ENCODE results near the gene CGNL1.

CGNL1 gene

DNA sequence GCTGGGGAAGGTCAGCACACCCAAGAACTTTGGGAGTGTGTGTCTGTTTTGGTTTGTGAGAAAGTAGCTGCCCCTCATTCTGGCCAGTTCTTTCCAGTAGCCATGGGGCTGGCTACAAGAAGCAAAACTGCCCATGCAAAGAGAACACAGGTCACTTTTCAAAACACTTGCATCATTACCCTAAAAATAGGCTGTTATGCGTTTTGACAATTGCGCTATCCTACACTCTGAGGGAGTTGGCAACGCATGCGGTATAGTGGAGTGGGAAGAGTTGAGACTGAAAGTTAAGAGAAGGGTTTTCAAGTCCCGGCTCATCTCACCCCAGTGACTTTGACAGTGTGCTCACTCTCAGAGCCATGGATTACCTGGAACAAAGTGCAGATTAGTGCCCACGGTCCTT lies 173.6 kb downstream of the CGNL1 start:
- in situ Hi-C loops (cut with MboI; ENCODE audit: low pct_unique_long_range_greater_than_20kb, low sequenced_read_pairs), result no loop called here
- DNase-seq, result no peak

- in situ Hi-C loops (cut with MboI; ENCODE audit: low pct_unique_long_range_greater_than_20kb, low sequenced_read_pairs), result no loop called here
- DNase-seq, result no peak
These were observed 174.3 kb downstream of the CGNL1 start for GRCh38 chr15:57550640-57551039.

DNA sequence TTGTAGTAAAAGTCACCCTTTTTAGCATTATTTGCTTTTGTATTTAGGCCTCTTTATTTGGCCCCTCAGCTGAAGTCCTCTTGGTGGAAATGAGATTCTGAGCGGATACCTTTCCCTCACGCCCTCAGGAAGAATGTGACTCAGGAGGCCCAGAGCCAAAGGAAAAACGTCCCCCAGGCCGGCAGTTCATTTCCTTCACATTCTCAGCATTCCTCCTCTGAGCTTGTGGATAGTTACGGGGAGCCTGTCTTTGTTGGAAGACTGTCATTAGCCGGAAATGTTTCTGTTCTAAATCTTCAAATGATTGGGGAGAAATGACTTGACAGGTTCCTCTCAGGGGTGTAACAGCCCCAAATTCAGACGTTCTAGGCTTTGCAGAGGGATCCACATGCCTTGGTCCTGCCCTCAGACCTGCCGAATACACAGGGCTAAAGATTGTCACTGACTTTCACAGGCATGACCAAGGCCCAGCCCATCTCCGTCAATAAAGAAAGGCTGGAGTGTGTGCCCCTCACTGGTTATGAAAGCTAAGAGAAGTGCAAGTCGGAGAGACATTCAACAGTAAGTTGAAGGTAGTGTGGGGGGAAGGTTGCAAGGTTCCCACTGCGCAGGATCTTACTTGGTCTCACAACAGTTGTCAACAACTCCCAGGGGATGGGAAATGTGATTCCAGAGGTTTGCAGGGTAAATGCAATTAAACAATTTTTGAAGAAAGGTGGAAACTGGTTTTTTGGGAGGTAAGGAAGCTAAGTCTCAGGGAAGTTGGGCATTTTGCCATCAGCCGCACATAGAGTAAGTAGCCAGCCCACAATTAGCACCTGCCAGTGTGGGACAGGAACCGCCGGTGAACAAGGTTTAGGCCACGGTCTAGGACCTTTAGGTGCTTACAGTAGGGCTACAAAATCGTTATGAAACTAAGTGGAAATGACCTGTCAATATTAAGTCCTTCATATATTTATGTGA lies 175.7 kb downstream of the CGNL1 start:
- no peak for DNase-seq
- in situ Hi-C loops (cut with MboI; ENCODE audit: low pct_unique_long_range_greater_than_20kb, low sequenced_read_pairs), result no loop called here

DNA sequence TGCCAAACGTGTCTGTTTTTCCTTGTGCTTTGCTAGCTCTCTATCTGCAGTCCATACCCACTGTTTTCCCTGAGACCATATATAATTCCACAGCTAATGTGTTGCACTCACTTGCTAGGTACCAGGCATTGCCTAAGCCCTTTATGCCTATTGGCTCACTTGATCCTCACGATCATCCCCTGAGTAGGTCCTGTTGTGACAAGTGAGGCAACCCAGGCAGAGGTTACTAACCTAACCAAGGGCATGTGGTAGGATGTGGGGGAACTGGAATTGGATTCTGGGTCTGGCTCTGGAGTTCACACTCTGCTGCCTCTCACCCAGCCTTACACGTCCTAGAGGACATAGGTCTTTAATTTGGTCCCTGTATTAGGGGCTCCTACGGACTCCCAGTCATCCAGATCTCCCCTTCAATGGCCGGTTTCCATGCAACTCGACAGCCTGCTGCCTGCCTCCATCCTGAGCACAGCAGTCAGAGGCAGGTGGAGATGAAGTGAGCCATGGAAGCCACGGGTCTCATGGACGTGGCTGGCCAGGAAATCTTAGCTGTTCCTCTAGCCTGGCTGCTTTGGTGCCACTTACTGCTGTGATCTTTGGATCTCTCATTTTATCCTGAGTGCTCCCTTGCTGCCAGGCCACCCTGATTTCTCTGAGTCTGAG lies 176.5 kb downstream of the CGNL1 start:
- no peak for DNase-seq
- in situ Hi-C loops (cut with MboI; ENCODE audit: low pct_unique_long_range_greater_than_20kb, low sequenced_read_pairs), result no loop called here

DNA sequence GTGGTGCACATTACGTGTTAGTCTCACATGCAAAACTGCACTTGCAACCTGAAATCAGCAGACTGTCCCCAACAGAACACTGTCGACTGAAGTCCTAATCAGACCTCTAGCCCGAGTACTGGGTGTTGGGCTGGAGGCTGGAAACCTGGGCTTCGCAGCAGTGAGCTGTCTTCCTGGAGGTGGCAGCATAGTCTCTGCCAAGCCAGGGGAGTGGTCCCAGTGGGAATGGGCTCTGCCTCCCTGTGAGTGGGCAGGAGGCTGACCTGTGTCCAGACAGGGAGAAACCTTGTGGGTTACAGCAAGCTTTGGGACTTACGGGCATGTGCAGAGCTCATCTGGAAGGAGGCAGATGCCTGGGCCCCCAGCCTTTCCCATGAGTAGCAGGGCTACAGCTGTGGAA lies 177.2 kb downstream of the CGNL1 start:
- DNase-seq, result no peak
- in situ Hi-C loops (cut with MboI; ENCODE audit: low pct_unique_long_range_greater_than_20kb, low sequenced_read_pairs), result no loop called here

DNA sequence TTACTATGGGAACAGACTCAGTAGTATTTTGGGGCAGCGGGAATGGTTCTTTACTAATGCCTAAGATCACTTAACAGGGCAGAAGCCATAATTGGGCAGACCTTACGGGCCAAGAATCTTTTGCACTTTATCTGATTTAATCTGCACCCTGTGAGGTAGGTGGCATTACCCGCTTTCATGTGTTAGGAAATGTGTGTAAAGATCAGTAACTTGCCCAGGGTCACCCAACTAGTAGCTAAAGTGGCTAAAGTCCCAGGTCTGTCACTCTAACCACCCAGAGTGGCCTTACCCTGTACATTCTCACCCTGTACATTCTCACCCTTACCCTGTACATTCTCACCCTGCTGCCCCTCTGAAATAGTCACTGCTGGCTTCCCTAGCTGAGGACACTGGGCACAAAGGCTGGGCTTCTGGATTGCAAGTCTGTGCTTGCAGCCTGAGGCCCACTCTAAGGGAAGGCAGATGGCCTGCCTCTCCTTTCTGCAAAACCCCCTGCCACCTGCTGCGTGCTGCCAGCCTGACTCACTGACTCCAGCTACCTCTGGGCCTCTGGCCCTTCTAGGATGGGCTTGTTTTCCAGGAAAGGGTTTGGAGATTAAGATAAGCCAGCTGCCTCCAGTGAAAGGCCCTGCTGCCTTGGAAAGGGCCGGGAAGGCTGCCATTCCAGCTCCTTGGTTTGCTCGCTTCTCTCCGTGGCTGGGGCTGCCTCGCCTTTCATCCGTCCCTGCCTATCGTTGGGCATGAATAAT lies 177.9 kb downstream of the CGNL1 start:
- in situ Hi-C loops (cut with MboI; ENCODE audit: low pct_unique_long_range_greater_than_20kb, low sequenced_read_pairs), result no loop called here
- no peak for DNase-seq

DNA sequence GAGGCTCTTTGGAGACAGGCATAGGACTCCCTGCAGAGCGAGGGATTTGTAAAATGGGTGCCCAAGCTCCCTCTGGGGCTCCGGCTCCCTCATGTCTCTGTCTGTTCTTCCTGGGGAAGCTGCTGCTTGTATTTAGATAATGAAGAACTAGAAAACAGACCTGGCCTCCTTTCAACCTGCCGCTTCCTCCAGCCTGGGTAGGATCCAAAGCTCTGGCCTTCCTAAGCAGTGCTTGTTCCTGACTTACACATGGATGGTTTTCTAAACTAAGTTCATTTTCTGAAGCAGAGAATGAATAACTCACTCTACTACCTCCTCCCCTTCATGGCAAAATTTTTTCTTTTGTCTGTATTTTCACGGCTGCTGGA lies 178.5 kb downstream of the CGNL1 start:
- no peak for DNase-seq
- in situ Hi-C loops (cut with MboI; ENCODE audit: low pct_unique_long_range_greater_than_20kb, low sequenced_read_pairs), result no loop called here

GRCh38 chr15:57555270-57555669 lies 179.0 kb downstream of the CGNL1 start:
- no peak for DNase-seq
- in situ Hi-C loops (cut with MboI; ENCODE audit: low pct_unique_long_range_greater_than_20kb, low sequenced_read_pairs), result no loop called here

GRCh38 chr15:57556040-57556439 lies 179.7 kb downstream of the CGNL1 start:
- in situ Hi-C loops (cut with MboI; ENCODE audit: low pct_unique_long_range_greater_than_20kb, low sequenced_read_pairs), result no loop called here
- no peak for DNase-seq

- in situ Hi-C loops (cut with MboI; ENCODE audit: low pct_unique_long_range_greater_than_20kb, low sequenced_read_pairs), result no loop called here
- no peak for DNase-seq
These were observed 181.0 kb downstream of the CGNL1 start for GRCh38 chr15:57557267-57557666.

GRCh38 chr15:57557810-57558209 lies 181.5 kb downstream of the CGNL1 start:
- DNase-seq, result no peak
- in situ Hi-C loops (cut with MboI; ENCODE audit: low pct_unique_long_range_greater_than_20kb, low sequenced_read_pairs), result no loop called here

DNA sequence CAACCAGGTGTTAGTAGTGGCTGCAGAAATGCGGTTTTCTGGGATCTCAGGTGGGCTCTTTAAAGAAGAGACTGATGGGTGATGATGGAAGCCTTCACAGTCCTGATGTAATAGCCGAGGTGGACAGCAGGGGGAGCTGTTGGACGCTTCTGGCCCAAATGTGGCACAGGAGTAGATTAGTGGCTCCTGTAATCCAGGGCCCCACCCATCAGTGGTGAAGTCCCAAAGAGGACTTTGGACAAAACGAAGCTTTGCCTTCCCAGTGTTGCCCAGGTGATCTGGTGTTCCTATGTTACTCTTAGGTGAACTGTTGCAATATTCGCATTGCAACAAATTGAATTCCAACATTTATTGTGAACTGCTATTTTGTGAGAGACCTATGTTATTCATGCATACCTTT lies 183.6 kb downstream of the CGNL1 start:
- peak; percentile 67 for DNase-seq
- in situ Hi-C loops (cut with MboI; ENCODE audit: low pct_unique_long_range_greater_than_20kb, low sequenced_read_pairs), result no loop called here

DNA sequence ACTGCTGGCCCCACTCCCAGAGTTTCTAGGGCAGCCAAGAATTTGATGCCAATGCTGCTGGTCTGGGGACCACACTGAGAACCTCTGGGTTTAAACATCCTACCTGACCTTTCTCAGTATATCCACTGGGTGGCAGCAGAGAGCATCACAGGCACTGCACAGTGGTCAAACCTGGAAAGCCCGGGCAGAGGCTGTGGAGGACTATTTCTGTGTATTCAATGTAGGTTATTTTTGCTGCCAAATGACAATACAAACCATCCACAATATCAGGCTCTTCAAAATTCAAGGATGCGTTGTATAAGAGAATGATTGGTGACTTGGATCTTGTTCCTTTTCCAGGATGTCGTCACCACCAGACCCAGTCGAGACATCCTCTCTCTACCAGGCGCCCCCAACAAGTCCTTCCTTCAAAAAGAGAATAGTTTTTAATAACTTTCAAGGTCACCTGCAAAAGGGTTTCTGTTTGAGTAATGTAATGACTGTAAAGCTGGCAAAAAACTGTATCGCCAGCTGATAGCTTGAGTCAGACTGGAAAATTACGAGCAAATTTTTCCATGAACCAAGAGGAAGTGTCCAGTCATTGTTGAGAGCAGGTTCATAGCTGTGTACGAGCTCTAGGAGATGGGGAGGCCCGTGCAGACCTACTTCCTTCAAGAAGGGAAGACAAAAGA lies 184.9 kb downstream of the CGNL1 start:
- in situ Hi-C loops (cut with MboI; ENCODE audit: low pct_unique_long_range_greater_than_20kb, low sequenced_read_pairs), result no loop called here
- DNase-seq, result peak; percentile 66

GRCh38 chr15:57562196-57562769 lies 186.0 kb downstream of the CGNL1 start:
- DNase-seq, result no peak
- in situ Hi-C loops (cut with MboI; ENCODE audit: low pct_unique_long_range_greater_than_20kb, low sequenced_read_pairs), result no loop called here

DNA sequence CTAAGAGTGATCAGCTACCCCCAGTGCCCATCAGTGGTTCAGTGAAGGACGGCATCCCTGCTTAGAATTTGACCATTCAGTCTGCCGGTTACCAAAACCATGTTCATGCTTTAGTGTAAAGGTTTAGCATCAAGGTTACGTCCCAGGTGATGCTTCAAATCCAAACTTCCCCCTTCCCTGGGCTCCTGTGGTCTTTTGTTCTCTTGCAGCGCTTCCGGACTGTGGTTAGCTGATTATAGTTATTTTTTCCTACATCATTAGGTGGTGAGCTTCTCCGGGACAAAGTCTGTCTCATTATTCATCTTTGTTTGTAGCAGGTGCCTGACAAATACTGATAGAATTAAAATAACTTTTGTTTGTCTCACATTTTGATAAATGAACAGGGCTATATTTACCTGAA lies 187.1 kb downstream of the CGNL1 start:
- peak; percentile 23 for DNase-seq
- in situ Hi-C loops (cut with MboI; ENCODE audit: low pct_unique_long_range_greater_than_20kb, low sequenced_read_pairs), result no loop called here

DNA sequence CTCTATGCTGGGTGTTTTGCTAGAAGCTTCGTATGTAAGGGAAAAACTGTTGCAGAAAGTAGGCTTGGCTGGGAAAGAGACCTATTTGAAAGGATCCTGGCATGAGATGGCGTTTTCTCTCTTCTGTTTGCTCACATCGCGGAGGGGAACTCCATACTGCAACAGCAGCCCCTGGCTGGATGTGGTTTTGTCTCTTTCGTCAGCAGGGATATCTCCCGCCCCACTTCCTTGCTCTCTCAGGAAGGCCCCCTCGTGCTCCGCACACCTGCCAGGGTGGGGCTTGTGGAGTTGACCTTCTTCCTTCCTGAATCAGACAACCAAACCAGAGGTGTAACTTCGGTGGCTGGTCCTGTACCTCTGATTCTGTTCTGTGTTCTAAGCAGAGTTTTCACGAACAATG lies 189.0 kb downstream of the CGNL1 start:
- peak; percentile 26 for DNase-seq
- in situ Hi-C loops (cut with MboI; ENCODE audit: low pct_unique_long_range_greater_than_20kb, low sequenced_read_pairs), result no loop called here

GRCh38 chr15:57566834-57567233 lies 190.5 kb downstream of the CGNL1 start:
- in situ Hi-C loops (cut with MboI; ENCODE audit: low pct_unique_long_range_greater_than_20kb, low sequenced_read_pairs), result no loop called here
- no peak for DNase-seq

DNA sequence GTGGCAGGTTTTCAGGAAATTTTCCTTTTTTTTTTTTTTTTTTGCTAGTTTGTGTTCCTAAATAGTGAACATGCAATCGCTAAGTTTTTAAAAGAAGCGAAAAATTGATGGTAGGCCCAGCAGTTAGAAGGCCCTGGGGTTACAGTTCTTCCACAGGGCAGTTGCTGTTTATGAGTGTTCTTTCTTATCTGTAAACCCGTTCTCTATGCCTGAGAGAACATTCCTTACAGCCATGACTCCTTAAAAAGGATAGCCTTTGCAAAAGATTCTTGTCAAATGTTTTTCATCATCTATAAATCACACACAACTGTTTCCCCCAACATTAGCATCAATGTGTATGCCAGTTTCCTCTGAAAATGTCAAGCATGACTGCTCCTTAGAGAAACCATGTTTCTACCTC lies 191.6 kb downstream of the CGNL1 start:
- in situ Hi-C loops (cut with MboI; ENCODE audit: low pct_unique_long_range_greater_than_20kb, low sequenced_read_pairs), result no loop called here
- DNase-seq, result no peak

DNA sequence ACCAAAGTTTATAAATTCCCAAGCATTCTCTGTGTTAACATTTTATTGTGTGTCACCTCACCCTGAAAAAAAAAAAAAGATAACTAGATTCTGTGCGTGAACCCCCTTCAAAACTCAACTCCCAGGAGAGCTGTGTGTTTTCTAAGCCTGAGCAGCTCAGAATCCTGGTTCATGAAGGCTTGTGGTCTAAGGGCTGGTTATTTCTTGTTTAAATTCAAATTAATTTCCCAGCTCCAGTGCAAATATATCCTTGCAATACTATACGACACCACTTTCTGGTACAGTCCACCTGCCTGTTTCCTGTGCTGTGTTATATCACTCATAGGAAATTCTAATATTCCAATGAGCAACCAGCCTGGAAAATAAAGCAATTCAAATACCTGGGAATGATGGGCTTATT lies 192.0 kb downstream of the CGNL1 start:
- no peak for DNase-seq
- in situ Hi-C loops (cut with MboI; ENCODE audit: low pct_unique_long_range_greater_than_20kb, low sequenced_read_pairs), result no loop called here

Data from KBM-7 (cell line).